Hepatocyte (in vitro differentiated cells): ENCODE measurements around the gene RAI1. TPM values are rescaled to one million over a fixed set of nuclear protein-coding genes. Genes with fewer than 3 reads are reported as not detected.

ENCODE experiments used
- DNase-seq: peaks from one replicate; pipeline ENCODE4 v3.0.0-alpha.2; 2016; ENCODE audit warnings: low spot score
- H2AFZ ChIP-seq: fragments of 200-600 bp; sonication (generic); 2 replicates; pipeline ENCODE4 v1.6.0; 2016; ENCODE audit warnings: antibody characterized with exemption, mild to moderate bottlenecking
- H3K27ac ChIP-seq: fragments of 200-600 bp; sonication (generic); 2 replicates; pipeline ENCODE4 v1.5.1; 2016; ENCODE audit warnings: mild to moderate bottlenecking
- H3K27me3 ChIP-seq: fragments of 200-600 bp; sonication (generic); 2 replicates; pipeline ENCODE4 v1.6.1; 2016
- H3K36me3 ChIP-seq: fragments of 200-600 bp; sonication (generic); replicated peaks from 2 replicates; pipeline ENCODE4 v1.5.1; 2016; ENCODE audit warnings: low read depth; ENCODE audit not compliant: insufficient read depth
- H3K4me1 ChIP-seq: fragments of 200-600 bp; sonication (generic); 2 replicates; pipeline ENCODE4 v1.5.1; 2016; ENCODE audit warnings: mild to moderate bottlenecking, moderate library complexity; ENCODE audit not compliant: insufficient read depth
- H3K4me2 ChIP-seq: fragments of 200-600 bp; sonication (generic); 2 replicates; pipeline ENCODE4 v1.6.0; 2016
- H3K4me3 ChIP-seq: fragments of 200-600 bp; sonication (generic); 2 replicates; pipeline ENCODE4 v1.5.1; 2016; ENCODE audit warnings: mild to moderate bottlenecking
- H3K79me2 ChIP-seq: fragments of 200-600 bp; sonication (generic); 2 replicates; pipeline ENCODE4 v1.6.0; 2017; ENCODE audit warnings: mild to moderate bottlenecking
- H3K9me2 ChIP-seq: fragments of 200-600 bp; sonication (generic); replicated peaks from 2 replicates; pipeline ENCODE4 v1.6.0; 2017; ENCODE audit warnings: mild to moderate bottlenecking; ENCODE audit not compliant: insufficient read depth
- H3K9me3 ChIP-seq: fragments of 200-600 bp; sonication (generic); 2 replicates; pipeline ENCODE4 v1.5.1; 2016; ENCODE audit warnings: low read depth, mild to moderate bottlenecking
- H4K20me1 ChIP-seq: fragments of 200-600 bp; sonication (generic); 2 replicates; pipeline ENCODE4 v1.6.0; 2016; ENCODE audit warnings: mild to moderate bottlenecking; ENCODE audit not compliant: insufficient read depth, poor library complexity, severe bottlenecking
- EZH2 ChIP-seq: fragments of 200-600 bp; sonication (generic); IDR thresholded peaks from 2 replicates; pipeline ENCODE4 v1.6.1; 2016; ENCODE audit warnings: antibody characterized with exemption, mild to moderate bottlenecking, borderline replicate concordance
- EZH2phosphoT487 ChIP-seq: fragments of 200-600 bp; sonication (generic); IDR thresholded peaks from one replicate; pipeline ENCODE4 v1.6.1; 2018; ENCODE audit warnings: antibody characterized with exemption, mild to moderate bottlenecking, low read depth, moderate library complexity; ENCODE audit not compliant: unreplicated experiment, severe bottlenecking
- WGBS: methylation state at CpG from one replicate; pipeline ENCODE4 v1.1.6; 2016; ENCODE audit warnings: low lambda C conversion rate; ENCODE audit errors: missing lambda C conversion rate; 5-methylcytosine and 5-hydroxymethylcytosine counted together
- polyA plus RNA-seq: library from polyadenylated mRNA; unstranded; fragments of >200 nt; fragmentation: Nextera tagmentation; extraction: Ambion mirVana; gene quantifications from 2 replicates; pipeline ENCODE4 v1.2.1, GENCODE V29; 2016
- total RNA-seq: library from RNA; depleted of rRNA; stranded (reverse); fragments of >200 nt; gene quantifications from 2 replicates; pipeline ENCODE4 v1.2.3, GENCODE V29; 2014
- TF ChIP-seq, protein P1 (sequence below): fragments of 200-600 bp; sonication (generic); IDR thresholded peaks from 2 replicates; pipeline ENCODE4 v1.5.1; 2016; ENCODE audit warnings: antibody characterized with exemption, mild to moderate bottlenecking; ENCODE audit not compliant: poor library complexity

Gene RAI1
- total and polyA plus RNA-seq, 2 experiments from 2014 or later: 20.2 to 23.8 TPM

DNA sequence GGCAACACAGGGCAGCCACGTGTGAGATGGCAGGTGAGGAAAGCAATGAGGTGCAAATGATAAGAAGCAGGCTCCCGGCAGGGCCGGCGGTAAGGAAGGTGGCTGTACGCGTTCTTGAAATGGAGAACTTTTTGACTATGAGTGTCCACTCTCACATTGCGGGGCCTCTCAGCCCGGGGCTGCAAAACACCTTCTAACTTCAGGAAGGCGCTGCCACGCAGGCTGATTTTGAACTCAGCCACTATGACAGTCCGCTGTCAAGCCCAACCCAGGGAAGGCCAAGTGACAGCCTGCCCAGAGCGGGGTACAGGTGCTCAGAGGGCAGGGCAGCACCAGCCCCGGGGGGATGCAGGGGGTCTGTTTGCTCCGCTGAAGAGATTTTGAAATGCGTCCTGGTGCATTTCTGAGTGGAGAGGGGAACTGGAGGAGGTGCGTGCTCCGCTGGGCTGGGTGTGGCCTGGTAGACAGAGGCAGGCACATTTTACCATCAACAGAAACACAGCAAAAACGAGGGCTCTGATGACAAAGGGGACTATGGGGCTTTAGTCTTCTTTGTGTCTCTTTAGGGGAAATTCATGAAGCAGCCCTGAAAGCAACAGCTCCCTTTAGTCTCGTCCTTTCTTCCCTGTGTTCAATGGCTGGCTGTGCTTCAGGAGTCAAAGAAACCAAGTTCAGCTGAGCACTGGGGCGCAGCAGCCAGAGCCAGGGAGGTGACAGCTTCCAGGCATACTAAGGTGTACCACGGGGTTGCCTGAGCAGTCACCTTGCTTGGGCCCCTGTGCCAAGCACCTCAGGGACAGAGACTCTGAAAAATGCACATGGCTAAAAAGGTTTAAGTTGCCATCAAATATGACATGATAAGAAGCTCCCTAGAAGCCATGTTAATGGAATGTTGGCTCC lies 170.1 kb downstream of the RAI1 start:
- no peak overlapping the region for H3K27ac ChIP-seq
- no peaks in the 10 kb centered on the region for H3K36me3 ChIP-seq
- H3K4me3 ChIP-seq: no peak overlapping the region
- H2AFZ ChIP-seq: no peak overlapping the region
- no peaks in the 10 kb centered on the region for H3K9me3 ChIP-seq
- no peak for TF ChIP-seq EZH2
- TF ChIP-seq, protein P1, sequence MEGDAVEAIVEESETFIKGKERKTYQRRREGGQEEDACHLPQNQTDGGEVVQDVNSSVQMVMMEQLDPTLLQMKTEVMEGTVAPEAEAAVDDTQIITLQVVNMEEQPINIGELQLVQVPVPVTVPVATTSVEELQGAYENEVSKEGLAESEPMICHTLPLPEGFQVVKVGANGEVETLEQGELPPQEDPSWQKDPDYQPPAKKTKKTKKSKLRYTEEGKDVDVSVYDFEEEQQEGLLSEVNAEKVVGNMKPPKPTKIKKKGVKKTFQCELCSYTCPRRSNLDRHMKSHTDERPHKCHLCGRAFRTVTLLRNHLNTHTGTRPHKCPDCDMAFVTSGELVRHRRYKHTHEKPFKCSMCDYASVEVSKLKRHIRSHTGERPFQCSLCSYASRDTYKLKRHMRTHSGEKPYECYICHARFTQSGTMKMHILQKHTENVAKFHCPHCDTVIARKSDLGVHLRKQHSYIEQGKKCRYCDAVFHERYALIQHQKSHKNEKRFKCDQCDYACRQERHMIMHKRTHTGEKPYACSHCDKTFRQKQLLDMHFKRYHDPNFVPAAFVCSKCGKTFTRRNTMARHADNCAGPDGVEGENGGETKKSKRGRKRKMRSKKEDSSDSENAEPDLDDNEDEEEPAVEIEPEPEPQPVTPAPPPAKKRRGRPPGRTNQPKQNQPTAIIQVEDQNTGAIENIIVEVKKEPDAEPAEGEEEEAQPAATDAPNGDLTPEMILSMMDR: no peak
- TF ChIP-seq EZH2phosphoT487: no peak
- H3K4me2 ChIP-seq: no peak overlapping the region
- H4K20me1 ChIP-seq: no peaks in the 10 kb centered on the region
- no peaks in the 10 kb centered on the region for H3K27me3 ChIP-seq
- no peaks in the 10 kb centered on the region for H3K9me2 ChIP-seq
- H3K79me2 ChIP-seq: no peaks in the 10 kb centered on the region
- 71% methylated on average over 21 of the region's 21 CpGs for WGBS
- H3K4me1 ChIP-seq: peaks cover 50% of the 10 kb centered on the region
- no peak for DNase-seq

DNA sequence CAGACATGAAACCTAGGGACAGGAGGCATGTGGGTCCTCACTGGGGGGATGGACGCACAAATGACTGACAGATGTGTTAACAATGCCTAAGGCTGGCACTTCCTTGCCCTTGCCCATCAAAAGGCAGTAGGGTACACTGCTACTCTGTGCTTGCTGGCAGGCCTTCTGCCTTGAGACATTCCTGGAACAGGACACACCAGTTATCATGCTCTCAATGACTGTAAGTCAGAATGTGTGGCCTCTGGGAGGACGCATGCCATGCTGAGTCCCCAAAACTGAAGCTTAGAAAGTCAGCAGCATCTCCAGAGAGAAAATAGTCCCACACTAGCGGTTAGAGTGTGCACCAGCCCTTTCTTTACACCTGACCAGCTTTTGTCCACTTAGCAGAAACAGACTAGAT lies 171.7 kb downstream of the RAI1 start:
- no peaks in the 10 kb centered on the region for H4K20me1 ChIP-seq
- H3K4me2 ChIP-seq: no peak overlapping the region
- H3K9me3 ChIP-seq: no peaks in the 10 kb centered on the region
- TF ChIP-seq, protein P1: no peak
- no peak for TF ChIP-seq EZH2
- H3K27me3 ChIP-seq: no peaks in the 10 kb centered on the region
- no peak for DNase-seq
- H3K27ac ChIP-seq: peak overlapping the region; percentile 91
- WGBS: 93% methylated on average over 3 of the region's 3 CpGs
- H2AFZ ChIP-seq: no peak overlapping the region
- H3K36me3 ChIP-seq: peaks cover 1% of the 10 kb centered on the region
- no peaks in the 10 kb centered on the region for H3K9me2 ChIP-seq
- H3K79me2 ChIP-seq: no peaks in the 10 kb centered on the region
- H3K4me3 ChIP-seq: no peak overlapping the region
- H3K4me1 ChIP-seq: peaks cover 50% of the 10 kb centered on the region

DNA sequence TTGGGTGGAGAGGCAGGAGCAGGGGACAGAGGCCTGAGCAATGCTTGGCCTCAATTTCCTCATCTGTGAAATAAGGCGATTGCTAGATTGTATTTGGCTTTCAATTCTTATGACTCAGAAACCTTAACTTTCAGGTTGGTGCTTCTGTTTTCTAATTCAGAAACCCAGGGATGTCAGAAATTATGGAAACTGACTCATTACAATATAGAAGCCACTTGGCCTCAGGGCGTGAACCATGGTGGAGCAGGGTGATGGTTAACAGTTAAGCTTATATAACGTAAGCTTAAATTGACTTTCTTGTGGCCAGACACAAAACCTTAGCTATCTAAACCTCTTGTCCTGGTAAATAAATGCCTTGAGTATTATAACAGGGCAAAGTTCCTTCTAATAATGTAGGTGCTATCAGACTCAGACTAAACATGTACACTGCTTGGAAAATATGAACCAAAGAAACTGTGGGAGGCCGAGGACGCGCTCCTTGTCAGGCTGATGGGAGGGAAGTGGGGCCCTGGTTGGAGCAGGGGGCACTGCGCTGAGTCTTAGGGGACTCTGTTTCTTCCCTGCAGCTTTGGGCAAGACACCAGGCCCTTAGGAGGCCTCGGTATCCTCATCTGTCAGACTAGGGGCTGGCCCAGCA lies 172.7 kb downstream of the RAI1 start:
- peak overlapping the region; percentile 91 for H3K27ac ChIP-seq
- H3K4me2 ChIP-seq: no peak overlapping the region
- H3K36me3 ChIP-seq: peaks cover 3% of the 10 kb centered on the region
- peaks cover 50% of the 10 kb centered on the region for H3K4me1 ChIP-seq
- H3K9me2 ChIP-seq: no peaks in the 10 kb centered on the region
- WGBS: 78% methylated on average over 8 of the region's 8 CpGs
- no peaks in the 10 kb centered on the region for H4K20me1 ChIP-seq
- DNase-seq: no peak
- no peak overlapping the region for H2AFZ ChIP-seq
- no peaks in the 10 kb centered on the region for H3K9me3 ChIP-seq
- H3K79me2 ChIP-seq: no peaks in the 10 kb centered on the region
- H3K27me3 ChIP-seq: no peaks in the 10 kb centered on the region
- TF ChIP-seq EZH2phosphoT487 (no peak), EZH2 (no peak)
- TF ChIP-seq, protein P1: no peak
- no peak overlapping the region for H3K4me3 ChIP-seq
